ENCODE results near the gene SMO.
"Not testable (repeated sequence)": the region's sequence is repeated elsewhere in the genome, so short reads cannot be mapped to it uniquely, and the experiment has no call there.

The SMO gene

DNA sequence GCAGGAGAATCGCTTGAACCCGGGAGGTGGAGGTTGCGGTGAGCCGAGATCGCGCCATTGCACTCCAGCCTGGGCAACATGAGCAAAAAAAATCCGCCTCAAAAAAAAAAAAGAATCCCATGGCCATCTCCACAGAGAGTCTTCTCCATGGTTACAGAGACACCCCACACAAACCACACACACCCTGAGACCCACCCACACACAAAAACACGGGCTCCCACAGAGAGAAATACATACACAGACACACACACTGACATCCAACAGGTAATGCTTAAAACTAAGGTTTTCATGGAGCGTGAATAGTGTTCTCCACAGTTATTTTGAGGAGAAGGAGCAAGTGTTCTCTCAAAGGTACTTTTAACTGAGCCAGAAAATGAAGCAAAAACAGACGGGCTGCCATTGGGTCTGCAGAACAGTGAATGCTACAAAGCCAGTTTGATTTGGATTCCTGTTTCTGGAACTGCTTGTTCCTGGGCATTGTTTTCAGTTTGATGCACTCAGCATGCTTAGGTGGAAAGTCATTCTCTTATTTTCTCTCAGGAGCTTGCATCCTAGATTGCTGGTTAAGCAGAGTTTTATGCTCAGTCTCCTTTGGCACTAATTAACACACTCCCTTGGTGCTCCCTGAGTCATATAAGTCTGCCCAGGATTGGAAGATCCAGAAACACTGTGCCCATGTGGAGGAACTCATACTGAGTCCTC lies 51.8 kb downstream of the SMO start:
- DNase-seq (ENCODE audit: low read depth in 2 of 2), result no peak

DNA sequence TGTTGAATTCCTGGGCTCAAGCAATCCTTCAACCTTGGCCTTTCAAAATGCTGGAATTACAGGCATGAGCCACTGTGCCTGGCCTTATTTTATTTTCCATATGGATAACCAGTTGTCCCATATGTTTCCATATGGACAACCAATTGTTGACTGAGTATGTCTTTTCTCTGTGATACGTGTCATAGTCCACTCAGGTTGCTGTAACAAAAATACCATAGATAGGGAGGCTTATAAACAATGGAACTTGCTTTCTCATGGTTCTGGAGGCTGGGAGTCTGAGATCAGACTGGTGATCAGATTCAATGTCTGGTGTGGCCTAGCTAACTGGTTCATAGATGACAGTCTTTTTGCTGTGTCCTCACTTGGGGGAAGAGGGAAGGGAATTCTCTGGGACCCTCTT lies 55.8 kb downstream of the SMO start:
- no peak for DNase-seq (ENCODE audit: low read depth in 2 of 2)

DNA sequence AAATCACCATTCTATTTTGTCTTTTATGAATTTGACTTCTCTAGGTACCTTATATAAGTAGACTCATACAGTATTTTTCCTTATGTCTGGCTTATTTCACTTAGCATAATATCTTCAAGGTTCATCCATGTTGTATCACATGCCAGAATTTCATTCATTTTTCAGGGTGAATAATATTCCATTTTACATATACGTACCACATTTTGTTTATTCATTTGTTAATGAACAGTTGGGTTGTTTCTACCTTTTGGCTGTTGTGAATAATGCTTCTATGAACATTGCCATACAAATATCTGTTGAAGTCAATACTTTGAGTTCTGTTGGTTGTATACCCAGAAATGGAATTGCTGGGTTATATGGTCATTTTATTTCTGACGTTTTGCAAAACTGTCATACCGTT lies 57.1 kb downstream of the SMO start:
- no peak for DNase-seq (ENCODE audit: low read depth in 2 of 2)

DNA sequence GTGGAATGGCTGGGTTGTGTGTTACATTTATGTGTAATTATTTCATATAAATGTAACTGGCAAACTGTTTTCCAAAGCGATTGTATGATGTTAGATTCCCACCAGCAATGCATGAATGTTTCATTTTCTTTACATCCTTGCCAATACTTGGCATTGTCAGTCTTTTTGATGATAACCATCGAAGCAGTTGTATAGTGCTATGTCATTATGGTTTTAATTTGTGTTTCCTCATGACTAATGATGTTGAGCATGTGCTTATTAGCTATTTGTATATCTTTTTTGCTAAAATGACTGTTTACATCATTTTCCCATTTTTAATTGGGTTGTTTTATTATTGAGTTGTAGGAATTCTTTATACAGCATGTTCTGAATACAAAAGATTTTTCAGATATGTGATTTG lies 58.7 kb downstream of the SMO start:
- DNase-seq (ENCODE audit: low read depth in 2 of 2), result no peak

DNA sequence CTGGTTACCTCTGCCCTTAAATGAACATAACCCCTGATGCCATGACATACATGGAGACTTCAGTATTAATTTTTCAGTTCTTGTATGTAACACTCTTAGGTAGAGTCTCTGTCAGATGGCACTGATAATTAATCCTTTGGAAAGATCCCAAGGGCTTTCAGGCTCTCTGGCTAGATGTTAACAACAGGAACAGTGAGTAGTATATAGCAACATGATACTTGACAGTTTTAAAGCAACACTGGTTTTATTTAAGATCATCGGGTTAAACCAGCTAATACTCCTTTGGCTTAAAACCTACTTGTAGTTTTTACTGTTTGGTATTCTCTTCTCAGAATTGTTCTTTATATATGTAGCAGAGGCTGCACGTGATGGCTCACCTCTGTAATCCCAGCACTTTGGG lies 63.7 kb downstream of the SMO start:
- DNase-seq (ENCODE audit: low read depth in 2 of 2), result no peak

DNA sequence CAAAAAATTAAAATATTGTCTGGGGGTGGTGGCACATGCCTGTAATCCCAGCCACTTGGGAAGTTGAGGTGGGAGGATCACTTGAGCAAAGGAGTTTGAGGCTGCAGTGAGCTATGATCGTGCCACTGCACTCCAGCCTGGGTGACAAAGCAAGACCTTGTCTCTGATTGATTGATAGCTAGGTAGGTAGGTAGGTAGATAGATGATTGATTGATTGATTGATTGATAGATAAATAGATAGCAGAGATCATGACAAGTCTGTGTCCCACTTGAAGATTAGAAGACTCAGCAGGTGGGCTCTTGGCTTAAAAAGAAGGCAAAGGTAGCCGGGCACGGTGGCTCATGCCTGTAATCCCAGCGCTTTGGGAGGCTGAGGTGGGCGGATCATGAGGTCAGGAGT lies 64.2 kb downstream of the SMO start:
- DNase-seq (ENCODE audit: low read depth in 2 of 2), result not testable (repeated sequence)

DNA sequence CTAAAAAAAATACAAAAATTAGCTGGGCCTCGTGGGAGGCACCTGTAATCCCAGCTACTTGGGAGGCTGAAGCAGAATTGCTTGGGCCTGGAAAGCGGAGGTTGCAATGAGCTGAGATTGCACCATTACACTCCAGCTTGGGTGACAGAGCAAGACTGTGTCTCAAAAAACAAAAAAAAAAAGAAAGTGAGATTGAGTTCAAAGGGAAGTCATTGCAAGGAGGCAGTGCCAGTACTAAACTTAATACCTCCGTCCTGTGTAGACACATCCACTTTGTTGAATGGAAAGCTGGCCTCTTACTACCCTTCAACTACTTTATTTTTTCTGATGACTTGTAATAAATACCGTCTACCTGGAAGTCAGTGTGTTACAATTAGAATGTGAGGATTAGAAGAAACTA lies 67.4 kb downstream of the SMO start:
- no peak for DNase-seq (ENCODE audit: low read depth in 2 of 2)

DNA sequence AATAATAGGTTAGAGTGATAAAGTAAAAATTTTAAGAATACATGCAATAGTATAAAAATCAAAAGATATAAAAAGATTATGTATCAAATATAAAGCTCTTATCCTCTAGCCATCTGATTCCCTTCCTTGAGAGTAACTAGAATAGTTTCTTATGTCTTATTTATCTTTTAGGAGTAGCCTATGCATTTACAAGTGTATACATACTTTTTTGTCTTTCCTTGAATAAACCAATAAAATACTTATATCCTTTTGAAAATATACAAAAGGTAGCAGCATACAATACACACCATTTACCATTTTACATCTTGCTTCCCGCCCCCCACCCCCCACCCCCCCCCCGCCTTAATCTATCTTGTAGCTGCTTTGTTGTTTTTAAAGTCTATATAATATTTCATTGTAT lies 67.8 kb downstream of the SMO start:
- no peak for DNase-seq (ENCODE audit: low read depth in 2 of 2)

DNA sequence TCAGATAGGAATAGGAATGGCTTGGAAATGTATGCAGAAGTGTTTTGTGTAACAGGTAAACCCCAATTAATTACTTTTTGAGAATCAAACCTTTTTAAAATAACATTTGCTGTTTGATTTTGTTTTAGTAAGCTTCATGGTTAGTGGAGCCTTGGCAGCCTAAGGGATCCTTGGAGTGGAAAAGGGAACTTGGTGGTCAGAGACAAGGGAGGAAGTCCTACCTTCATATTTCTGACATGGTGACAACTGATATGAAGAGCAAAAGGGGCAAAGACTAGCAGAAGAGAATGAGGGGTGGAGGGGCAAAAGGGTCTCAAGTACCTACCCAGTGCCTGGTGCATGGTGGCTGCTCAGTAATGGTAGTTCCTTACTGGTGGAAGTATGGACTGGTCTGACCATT lies 68.7 kb downstream of the SMO start:
- DNase-seq (ENCODE audit: low read depth in 2 of 2), result no peak

DNA sequence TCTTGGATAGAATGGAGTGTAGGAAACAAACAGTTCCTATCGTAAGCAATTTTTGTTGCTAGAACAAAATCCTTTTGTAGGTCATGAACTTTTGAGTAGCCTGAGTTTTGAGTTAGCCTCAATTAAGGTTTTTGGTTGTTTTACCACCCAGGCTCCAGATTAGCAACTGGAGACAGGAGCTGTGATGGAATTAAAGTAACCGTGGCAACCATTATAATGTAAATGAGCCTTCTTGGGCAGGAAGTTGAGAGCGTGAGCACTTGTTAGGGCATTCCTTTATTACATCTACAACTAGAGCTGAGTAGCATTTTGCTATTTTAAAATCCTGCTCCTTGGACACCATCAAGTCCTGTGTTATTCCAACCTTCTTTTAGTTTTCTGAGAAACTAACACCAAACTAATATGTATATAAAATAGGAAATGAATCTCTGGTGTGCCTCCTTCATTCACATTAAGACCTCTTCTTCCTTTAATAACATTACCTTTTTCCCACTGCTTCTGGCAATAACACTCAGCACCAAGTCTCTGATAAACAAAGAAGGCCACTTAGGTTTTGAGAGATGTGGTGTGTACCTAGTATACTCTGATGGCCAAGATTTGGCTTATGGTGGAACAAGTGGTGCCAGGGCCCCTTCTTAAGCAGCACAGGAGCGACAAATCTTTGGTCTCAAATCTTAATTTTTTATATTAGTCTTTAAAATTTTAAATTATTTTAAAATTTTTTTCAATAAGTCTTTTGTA lies 70.4 kb downstream of the SMO start:
- DNase-seq (ENCODE audit: low read depth in 2 of 2), result no peak

DNA sequence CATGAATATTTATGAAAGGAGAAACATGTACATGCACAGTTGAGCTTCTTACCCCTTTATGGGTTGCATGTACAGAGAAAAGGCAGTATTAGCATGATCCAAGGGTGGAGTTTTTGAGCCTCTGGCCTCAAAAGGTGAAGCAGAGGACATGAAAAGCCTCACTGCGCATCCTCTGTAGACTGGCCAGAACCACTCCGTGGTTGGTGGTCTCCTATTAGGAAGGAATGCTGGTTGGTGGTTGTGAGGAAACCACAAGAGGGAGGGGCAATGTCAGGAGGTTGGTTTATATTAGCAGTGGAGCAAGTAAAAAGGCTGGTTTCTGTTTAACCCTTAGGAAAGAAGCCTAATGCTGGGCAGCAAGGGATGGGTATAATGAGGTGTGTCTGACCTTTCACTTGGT lies 73.9 kb downstream of the SMO start:
- DNase-seq (ENCODE audit: low read depth in 2 of 2), result no peak
